Ishikawa (cell line): ENCODE results near the gene ATP6V1F.

Experiments used
- CEBPB ChIP-seq: IDR thresholded peaks from 2 replicates; pipeline ENCODE4 v1.6.1; 2012
- CREB1 ChIP-seq: IDR thresholded peaks from 2 replicates; pipeline ENCODE4 v1.6.1; 2012; ENCODE audit warnings: low read depth
- EGR1 ChIP-seq: IDR thresholded peaks from 2 replicates; pipeline ENCODE4 v1.6.1; 2012
- EP300 ChIP-seq: IDR thresholded peaks from 2 replicates; pipeline ENCODE4 v1.6.1; 2012; ENCODE audit warnings: borderline replicate concordance
- FOXM1 ChIP-seq: IDR thresholded peaks from 2 replicates; pipeline ENCODE4 v1.6.1; 2012; ENCODE audit warnings: low read depth, borderline replicate concordance
- MAX ChIP-seq: IDR thresholded peaks from 2 replicates; pipeline ENCODE4 v1.6.1; 2012
- NFIC ChIP-seq: IDR thresholded peaks from 2 replicates; pipeline ENCODE4 v1.6.1; 2012
- RAD21 ChIP-seq: IDR thresholded peaks from 2 replicates; pipeline ENCODE4 v1.6.1; 2012; ENCODE audit warnings: low read depth
- REST ChIP-seq: IDR thresholded peaks from 2 replicates; pipeline ENCODE4 v1.6.1; 2012; ENCODE audit warnings: low read depth, mild to moderate bottlenecking
- TAF1 ChIP-seq: IDR thresholded peaks from 2 replicates; pipeline ENCODE4 v1.6.1; 2012; ENCODE audit warnings: low read depth, mild to moderate bottlenecking
- TCF12 ChIP-seq: IDR thresholded peaks from 2 replicates; pipeline ENCODE4 v1.6.1; 2012; ENCODE audit warnings: low read depth
- TEAD4 ChIP-seq: IDR thresholded peaks from 2 replicates; pipeline ENCODE4 v1.6.1; 2012
- USF1 ChIP-seq: IDR thresholded peaks from 2 replicates; pipeline ENCODE4 v1.6.1; 2012
- YY1 ChIP-seq: IDR thresholded peaks from 2 replicates; pipeline ENCODE4 v1.6.1; 2012; ENCODE audit warnings: low read depth
- ZBTB7A ChIP-seq: IDR thresholded peaks from 2 replicates; pipeline ENCODE4 v1.6.1; 2012; ENCODE audit warnings: low read depth

Gene ATP6V1F

GRCh38 chr7:128833946-128834325 lies 28.7 kb upstream of the ATP6V1F start:
- TF ChIP-seq RAD21 (no peak), MAX (no peak), YY1 (no peak), ZBTB7A (no peak), TCF12 (no peak), CEBPB (no peak), CREB1 (no peak), USF1 (no peak), REST (no peak), NFIC (no peak)

GRCh38 chr7:128835231-128835751 lies 27.4 kb upstream of the ATP6V1F start:
- no peak for TF ChIP-seq CREB1
- no peak for TF ChIP-seq MAX
- no peak for TF ChIP-seq RAD21
- TF ChIP-seq TCF12, result no peak
- no peak for TF ChIP-seq NFIC
- no peak for TF ChIP-seq YY1
- no peak for TF ChIP-seq CEBPB
- no peak for TF ChIP-seq EP300
- no peak for TF ChIP-seq REST
- TF ChIP-seq TEAD4, result no peak
- TF ChIP-seq FOXM1, result no peak
- TF ChIP-seq USF1, result no peak
- no peak for TF ChIP-seq EGR1
- TF ChIP-seq TAF1, result no peak
- no peak for TF ChIP-seq ZBTB7A

GRCh38 chr7:128835790-128836641 lies 26.6 kb upstream of the ATP6V1F start:
- TF ChIP-seq FOXM1 (no peak), TAF1 (no peak), ZBTB7A (0 out of 2 replicates have a peak, but pooled peaks have one; percentile 30)

- TF ChIP-seq TAF1 (no peak), REST (no peak), TCF12 (no peak), EGR1 (no peak), USF1 (no peak), TEAD4 (no peak), EP300 (no peak), MAX (no peak), CREB1 (no peak), NFIC (no peak), FOXM1 (no peak), YY1 (no peak), RAD21 (no peak), ZBTB7A (no peak), CEBPB (no peak)
These were observed 25.8 kb upstream of the ATP6V1F start for GRCh38 chr7:128836729-128837348.
